Progenitor cell of endocrine pancreas (in vitro differentiated cells): ENCODE measurements around the gene CUX1. TPM values are rescaled to one million over a fixed set of nuclear protein-coding genes. Genes with fewer than 3 reads are reported as not detected.

ENCODE experiments used
- DNase-seq: peaks from one replicate; pipeline ENCODE4 v3.0.0; 2021; ENCODE audit warnings: low spot score; ENCODE audit not compliant: unreplicated experiment
- H3K27ac Mint-ChIP-seq: 2 replicates; pipeline ENCODE4 v1.8.0; 2021; ENCODE audit warnings: mild to moderate bottlenecking, moderate library complexity, mixed read lengths
- H3K27me3 Mint-ChIP-seq: 2 replicates; pipeline ENCODE4 v1.8.0; 2021; ENCODE audit warnings: mixed read lengths
- H3K36me3 Mint-ChIP-seq: 2 replicates; pipeline ENCODE4 v1.8.0; 2022; ENCODE audit warnings: mixed read lengths; ENCODE audit not compliant: insufficient read depth
- H3K4me1 Mint-ChIP-seq: 2 replicates; pipeline ENCODE4 v1.8.0; 2021; ENCODE audit warnings: low read depth, mixed read lengths
- H3K4me3 Mint-ChIP-seq: 2 replicates; pipeline ENCODE4 v1.8.0; 2021; ENCODE audit warnings: low read depth, mild to moderate bottlenecking, moderate library complexity, mixed read lengths
- H3K9me3 Mint-ChIP-seq: 2 replicates; pipeline ENCODE4 v1.8.0; 2021; ENCODE audit warnings: low read depth, mixed read lengths
- total RNA-seq: library from RNA; stranded (reverse); gene quantifications from 2 replicates; pipeline ENCODE4 v1.2.1, GENCODE V29; 2021
- TF ChIP-seq, protein P1 (sequence below): fragments of 200-600 bp; sonication (generic); IDR thresholded peaks from one replicate; pipeline ENCODE4 v1.5.0; 2021; ENCODE audit warnings: antibody characterized with exemption, mild to moderate bottlenecking; ENCODE audit not compliant: unreplicated experiment

Gene CUX1
- total RNA-seq, 1 donor from 2014 or later: 103 TPM

DNA sequence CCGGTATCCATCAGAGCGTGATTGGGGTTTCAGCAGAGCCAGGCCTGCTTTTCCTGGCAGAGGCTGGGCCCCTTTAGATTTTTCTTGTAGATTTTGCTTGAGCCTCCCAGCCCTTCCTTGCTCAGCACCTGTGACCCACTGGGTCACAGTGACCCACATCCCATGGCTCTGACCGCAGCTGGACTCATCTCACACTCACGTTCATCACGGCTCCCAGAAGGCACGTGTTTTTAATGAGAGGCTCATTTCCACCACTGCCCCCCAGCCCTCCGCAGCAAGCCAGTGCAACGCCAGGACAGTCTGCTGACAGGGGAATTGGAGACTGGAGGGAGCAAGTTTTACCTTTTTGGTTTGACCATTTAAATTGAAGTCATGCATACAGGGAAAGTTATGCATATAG, 155.7 kb downstream of the CUX1 start:
- H3K9me3 Mint-ChIP-seq: peaks cover 3% of the 10 kb centered on the region
- TF ChIP-seq, protein P1, sequence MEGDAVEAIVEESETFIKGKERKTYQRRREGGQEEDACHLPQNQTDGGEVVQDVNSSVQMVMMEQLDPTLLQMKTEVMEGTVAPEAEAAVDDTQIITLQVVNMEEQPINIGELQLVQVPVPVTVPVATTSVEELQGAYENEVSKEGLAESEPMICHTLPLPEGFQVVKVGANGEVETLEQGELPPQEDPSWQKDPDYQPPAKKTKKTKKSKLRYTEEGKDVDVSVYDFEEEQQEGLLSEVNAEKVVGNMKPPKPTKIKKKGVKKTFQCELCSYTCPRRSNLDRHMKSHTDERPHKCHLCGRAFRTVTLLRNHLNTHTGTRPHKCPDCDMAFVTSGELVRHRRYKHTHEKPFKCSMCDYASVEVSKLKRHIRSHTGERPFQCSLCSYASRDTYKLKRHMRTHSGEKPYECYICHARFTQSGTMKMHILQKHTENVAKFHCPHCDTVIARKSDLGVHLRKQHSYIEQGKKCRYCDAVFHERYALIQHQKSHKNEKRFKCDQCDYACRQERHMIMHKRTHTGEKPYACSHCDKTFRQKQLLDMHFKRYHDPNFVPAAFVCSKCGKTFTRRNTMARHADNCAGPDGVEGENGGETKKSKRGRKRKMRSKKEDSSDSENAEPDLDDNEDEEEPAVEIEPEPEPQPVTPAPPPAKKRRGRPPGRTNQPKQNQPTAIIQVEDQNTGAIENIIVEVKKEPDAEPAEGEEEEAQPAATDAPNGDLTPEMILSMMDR: no peak
- H3K4me3 Mint-ChIP-seq: no peak overlapping the region
- no peaks in the 10 kb centered on the region for H3K27me3 Mint-ChIP-seq
- H3K4me1 Mint-ChIP-seq: peaks cover 7% of the 10 kb centered on the region
- no peak for DNase-seq
- H3K27ac Mint-ChIP-seq: no peak overlapping the region
- peaks cover 5% of the 10 kb centered on the region for H3K36me3 Mint-ChIP-seq

DNA sequence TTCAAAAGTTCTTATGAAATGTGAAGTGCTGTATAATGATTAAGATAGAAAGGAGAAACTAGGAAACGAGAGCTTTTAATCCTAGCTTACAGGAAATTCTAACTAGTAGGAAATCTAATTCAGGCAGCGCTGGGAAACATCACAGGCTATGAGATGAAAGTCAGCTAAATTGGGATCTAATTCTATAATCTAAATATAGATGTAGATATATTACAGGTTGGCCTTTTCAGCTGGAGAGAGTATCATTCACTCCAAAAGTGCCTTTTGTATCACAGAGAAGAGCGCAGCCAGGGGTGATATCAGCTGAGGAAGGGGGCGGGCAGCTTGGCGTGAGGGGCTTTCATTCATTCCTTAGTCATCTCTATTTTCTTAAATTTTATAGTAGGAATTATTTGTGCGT, 157.0 kb downstream of the CUX1 start:
- TF ChIP-seq, protein P1: no peak
- peaks cover 3% of the 10 kb centered on the region for H3K9me3 Mint-ChIP-seq
- peaks cover 9% of the 10 kb centered on the region for H3K36me3 Mint-ChIP-seq
- H3K4me3 Mint-ChIP-seq: no peak overlapping the region
- DNase-seq: no peak
- H3K27ac Mint-ChIP-seq: peak overlapping the region; percentile 67
- H3K4me1 Mint-ChIP-seq: peaks cover 7% of the 10 kb centered on the region
- no peaks in the 10 kb centered on the region for H3K27me3 Mint-ChIP-seq

DNA sequence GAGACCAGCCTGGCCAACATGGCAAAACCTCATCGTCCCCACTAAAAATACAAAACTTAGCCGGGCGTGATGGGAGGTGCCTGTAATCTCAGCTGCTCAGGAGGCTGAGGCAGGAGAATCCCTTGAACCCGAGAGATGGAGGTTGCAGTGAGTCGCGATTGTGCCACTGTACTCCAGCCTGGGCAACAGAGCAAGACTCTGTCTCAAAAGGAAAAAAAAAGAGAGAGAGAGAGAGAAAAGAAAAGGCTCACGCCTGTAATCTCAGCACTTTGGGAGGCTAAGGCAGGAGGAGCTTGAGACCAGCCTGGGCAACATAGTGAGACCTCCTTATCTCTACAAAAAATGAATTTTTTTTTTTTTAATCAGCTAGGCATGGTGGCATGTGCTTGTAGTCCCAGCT, 157.6 kb downstream of the CUX1 start:
- no peak overlapping the region for H3K4me3 Mint-ChIP-seq
- peaks cover 7% of the 10 kb centered on the region for H3K4me1 Mint-ChIP-seq
- no peaks in the 10 kb centered on the region for H3K27me3 Mint-ChIP-seq
- DNase-seq: no peak
- H3K36me3 Mint-ChIP-seq: peaks cover 8% of the 10 kb centered on the region
- peak overlapping the region; percentile 71 for H3K27ac Mint-ChIP-seq
- TF ChIP-seq, protein P1: no peak
- peaks cover 3% of the 10 kb centered on the region for H3K9me3 Mint-ChIP-seq

GRCh38 chr7:101976411-101976810, 159.0 kb downstream of the CUX1 start:
- TF ChIP-seq, protein P1: no peak

DNA sequence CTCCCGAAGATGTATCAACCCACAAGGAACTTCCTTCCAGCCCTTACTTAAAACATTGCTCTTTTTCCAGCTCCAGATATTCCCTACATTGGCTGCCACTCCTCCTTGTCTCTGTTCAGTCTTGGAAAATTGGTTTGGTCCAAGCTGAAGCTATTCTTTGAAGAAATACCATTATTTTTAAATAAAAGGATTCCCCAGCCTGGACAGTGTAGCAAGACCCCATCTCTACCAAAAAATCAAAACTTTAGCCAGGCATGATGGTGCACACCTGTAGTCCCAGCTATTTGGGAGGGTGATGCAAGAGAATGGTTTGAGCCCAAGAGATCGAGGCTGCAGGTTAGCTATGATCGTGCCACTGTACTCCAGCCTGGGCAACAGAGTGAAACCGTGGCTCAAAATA, 159.8 kb downstream of the CUX1 start:
- no peaks in the 10 kb centered on the region for H3K9me3 Mint-ChIP-seq
- no peak for DNase-seq
- H3K4me1 Mint-ChIP-seq: peaks cover 7% of the 10 kb centered on the region
- H3K36me3 Mint-ChIP-seq: peaks cover 12% of the 10 kb centered on the region
- no peak overlapping the region for H3K27ac Mint-ChIP-seq
- TF ChIP-seq, protein P1: no peak
- no peak overlapping the region for H3K4me3 Mint-ChIP-seq
- H3K27me3 Mint-ChIP-seq: no peaks in the 10 kb centered on the region

More at GRCh38 chr7:101976411-101976810, 159.0 kb downstream of the CUX1 start:
- Mint-ChIP-seq H3K27me3 (no peaks in the 10 kb centered on the region), H3K4me1 (peaks cover 7% of the 10 kb centered on the region), H3K36me3 (peaks cover 12% of the 10 kb centered on the region), H3K4me3 (no peak overlapping the region), H3K27ac (no peak overlapping the region), H3K9me3 (no peaks in the 10 kb centered on the region)
- no peak for DNase-seq
